GM21619 (cell line): ENCODE data around the gene ATP8B1.
"Not testable (repeated sequence)": the region's sequence is repeated elsewhere in the genome, so short reads cannot be mapped to it uniquely, and the experiment has no call there.

ENCODE experiments used
- ATAC-seq: cut with Tn5 transposase; IDR thresholded peaks from one replicate; pipeline ENCODE4 v1.9.1; 2021; ENCODE audit not compliant: unreplicated experiment

ATP8B1 gene

DNA sequence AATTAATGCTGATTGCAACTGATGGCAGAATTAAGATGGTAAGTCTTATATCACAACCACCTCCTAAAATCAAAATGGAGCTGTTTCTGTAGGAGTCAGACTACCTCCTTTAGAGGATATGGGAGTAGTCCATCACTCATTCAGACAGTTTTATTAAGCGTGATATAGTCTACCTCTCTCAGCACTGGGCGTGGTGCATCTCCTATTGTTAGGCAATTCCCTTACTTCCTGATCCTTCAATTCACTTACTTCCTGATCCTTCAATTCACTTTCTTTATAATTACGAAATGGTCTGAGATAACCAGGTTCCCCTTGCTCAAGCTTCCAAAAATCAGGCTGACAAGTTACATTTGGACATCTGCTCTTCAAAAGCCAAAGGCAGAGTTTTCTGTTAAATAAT lies 31.9 kb downstream of the ATP8B1 start:
- ATAC-seq, result no peak

DNA sequence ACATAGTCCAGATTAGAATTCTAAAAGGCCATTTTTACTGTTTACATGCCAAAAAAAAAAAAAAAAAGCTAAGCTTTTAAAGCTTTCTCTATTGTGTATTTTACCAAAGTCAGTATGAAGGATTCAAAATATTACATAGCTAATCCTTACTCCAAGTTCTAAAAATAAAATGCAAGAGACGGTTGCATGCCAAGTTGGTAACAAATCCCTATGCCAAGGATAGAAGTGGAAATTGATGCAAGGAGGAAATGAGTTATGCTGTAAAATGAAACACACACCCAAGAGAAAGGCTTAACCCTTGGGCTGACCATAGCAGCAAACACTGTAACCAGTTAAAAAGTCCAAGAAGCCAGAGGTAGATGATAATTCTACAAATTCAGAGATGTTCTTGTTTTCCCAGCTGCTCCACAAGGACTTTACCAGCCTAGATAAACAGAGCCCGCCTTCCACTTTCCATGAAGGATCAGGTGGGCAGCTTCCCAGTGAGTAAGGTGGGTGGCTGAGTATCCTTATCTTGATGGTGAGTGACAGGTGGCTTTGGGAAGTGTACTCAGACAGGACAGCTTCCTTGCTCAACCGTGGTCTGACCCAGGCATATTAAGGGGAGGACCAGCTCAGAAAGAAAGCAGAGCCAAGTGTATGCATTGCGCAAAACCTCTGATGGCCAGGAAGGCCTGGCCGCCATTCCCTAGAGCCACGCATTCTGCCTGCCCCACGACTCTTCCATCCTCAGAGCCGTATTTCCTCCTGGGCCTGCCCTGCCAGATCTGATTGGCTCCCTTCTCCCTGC lies 34.4 kb downstream of the ATP8B1 start:
- ATAC-seq, result no peak

DNA sequence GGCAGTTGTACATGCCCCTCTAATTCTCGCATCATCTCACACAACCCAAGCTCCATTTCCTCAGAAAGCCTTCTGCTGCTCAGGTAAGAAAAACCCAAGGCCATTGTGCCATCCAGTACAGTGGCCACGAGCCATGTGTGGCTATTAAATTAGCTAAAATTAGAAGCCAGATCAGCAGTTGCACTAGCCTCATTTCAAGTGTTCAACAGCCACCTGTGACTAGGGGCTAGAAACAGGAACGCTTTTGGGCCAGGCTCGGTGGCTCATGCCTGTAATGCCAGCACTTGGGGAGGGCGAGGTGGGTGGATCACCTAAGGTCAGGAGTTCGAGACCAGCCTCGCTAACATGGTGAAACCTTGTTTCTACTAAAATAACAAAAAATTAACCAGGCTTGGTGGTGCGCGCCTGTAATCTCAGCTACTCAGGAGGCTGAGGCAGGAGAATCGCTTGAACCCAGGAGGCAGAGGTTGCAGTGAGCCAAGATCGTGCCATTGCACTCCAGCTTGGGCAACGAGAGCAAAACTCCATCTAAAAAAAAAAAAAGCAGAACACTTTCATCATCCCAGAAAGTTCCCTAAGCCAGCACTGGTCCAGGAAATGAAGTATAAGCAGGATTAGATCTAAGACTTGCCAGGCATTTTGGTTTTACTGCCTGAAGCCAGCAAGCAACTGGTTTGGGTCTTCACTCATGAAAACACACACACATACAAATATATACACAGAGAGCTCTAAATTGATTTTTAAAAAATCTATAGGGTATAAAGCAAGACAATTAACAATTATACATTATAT lies 35.7 kb downstream of the ATP8B1 start:
- no peak for ATAC-seq

DNA sequence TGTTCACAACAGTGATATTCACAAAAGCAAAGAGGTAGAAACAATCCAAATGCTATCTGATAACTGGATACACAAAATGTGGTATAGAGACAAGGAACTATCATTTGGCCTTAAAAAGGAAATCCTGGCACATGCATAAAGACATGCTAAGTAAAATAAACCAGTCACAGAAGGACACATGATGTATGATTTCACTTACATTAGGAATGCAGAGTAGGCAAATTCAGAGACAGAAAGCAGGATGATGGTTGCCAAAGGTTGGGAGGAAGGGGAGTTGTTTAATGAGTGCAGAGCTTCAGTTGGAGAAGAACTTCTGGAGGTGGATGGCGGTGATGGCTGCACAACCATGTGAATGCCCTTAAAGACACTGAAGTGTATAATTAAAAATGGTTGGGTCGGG lies 38.1 kb downstream of the ATP8B1 start:
- no peak for ATAC-seq

DNA sequence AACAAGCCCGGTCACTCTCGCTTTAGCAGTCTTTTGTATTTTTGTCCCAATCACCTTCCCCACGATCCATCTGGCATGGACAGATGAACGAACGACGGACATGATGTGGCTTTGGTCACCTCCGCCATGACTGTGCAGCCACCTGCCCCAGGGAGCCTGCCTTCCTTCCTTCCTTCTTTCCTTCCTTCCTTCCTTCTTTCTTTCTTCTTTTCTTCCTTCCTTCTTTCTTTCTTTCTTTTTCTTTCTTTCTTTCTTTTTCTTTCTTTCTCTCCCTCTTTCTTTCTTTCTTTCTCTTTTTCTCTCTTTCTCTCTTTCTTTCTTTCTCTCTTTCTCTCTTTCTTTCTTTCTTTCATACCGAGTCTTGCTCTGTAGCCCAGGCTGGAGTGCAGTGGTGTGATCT lies 39.0 kb downstream of the ATP8B1 start:
- ATAC-seq, result no peak

DNA sequence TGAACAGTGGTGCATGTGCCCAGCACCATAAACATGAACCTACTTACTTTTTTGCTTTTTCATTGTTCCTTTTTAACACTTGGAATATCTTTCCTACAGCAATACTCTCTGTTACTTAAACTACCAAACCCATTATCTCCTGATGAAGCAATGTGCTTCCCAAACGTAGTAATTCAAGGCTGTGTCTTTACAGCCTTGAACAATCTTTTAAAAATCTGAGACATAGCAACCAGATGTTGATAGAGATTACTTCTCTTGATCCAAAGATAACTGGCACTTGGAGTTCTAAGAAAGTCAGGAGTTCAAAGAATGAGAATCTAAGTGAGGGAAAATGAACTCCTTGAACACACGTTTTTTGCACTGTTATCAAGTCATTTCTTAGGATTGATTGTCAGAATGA lies 40.4 kb downstream of the ATP8B1 start:
- no peak for ATAC-seq

DNA sequence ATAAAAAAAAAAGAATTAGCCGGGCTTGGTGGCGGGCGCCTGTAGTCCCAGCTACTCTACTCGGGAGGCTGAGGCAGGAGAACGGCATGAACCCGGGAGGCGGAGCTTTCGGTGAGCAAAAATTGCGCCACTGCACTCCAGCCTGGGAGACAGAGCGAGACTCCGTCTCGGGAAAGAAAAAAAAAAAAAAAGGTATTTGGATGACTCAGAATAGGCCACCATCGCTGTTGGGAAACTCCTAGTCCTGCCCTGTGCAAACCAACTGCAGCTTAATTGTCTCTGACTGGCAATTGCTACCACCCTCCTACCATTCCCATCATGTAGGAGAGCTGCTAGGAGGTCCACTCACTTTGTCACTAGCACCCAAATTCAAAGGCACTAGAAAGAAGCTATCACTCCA lies 43.5 kb downstream of the ATP8B1 start:
- no peak for ATAC-seq

DNA sequence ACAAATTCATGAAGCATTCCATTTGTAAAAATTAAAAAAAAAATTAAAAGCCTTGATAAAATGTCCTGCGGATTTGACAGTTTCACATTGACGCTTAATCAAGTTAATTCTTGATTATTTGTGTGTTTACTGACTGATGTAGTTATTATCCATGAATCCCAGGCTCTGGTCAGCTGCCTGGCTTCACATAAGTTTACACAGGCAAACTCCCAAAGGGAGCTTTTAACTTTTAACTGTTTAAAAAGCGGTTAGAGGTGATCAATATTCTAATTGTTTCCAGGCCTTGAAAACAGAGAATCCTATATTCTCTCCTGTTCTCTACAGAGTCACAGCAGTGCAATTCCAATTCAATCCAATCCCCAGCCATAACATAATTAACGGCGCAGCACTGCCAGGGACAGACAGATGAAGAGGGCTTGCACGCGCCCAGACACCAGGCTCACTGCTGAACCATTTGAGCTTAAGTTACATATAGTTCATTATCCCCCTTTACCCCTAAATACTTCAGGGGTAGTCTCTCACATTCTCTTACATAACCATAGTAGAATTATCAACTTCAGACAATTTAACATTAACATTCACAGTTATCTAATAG lies 47.5 kb downstream of the ATP8B1 start:
- no peak for ATAC-seq

DNA sequence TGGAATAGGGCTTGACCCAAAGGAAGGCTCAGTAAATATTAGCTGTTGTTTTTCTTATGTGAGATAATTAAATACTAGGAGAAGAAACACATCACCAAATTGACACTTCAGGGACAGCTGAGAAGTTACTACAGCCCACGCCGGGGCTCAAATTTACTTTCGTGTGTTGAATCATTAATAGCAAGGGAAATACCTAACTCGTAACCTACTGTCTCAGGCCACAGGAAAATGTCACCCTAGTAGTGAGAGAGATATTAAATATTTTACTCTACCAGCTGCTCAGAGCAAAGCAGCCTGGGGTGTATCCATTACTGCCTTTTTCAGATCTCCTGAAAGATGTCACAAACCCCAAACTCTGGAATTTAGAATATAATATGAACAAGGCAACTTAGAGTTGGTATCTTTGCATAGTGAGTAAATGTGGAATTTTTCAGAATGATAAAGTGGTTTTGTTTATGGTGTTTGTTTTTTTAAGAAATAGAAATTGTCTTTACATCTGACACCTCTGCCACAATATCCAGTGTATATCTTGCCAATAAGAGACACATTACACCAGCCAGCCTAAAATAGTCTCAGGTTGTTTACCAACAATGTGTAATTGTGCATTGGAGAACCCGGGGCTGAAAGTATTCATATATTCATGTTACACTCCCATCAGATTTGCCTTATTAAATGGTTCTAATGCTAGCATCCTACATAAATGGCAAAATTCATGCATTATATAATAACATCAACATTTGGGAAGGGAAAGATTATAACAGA lies 48.4 kb downstream of the ATP8B1 start:
- ATAC-seq, result peak; percentile 94

DNA sequence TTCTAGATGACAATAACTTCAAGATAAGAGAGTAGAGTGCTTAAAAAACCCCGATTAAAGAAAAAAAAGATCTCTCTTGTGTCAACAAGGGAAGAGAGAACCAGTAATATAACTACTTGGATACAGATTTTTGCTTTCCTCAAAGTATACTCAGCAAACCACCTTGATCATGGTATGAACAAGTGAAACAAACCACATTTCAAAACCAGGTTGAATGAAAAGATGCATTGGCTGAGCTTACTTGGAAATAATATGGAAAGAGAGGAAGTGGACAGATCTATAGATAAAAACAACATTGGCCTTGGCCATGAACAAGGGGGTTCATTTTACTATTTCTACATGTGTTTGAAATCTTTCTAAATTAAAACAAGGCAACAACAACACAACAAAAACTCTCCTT lies 50.1 kb downstream of the ATP8B1 start:
- ATAC-seq, result no peak

DNA sequence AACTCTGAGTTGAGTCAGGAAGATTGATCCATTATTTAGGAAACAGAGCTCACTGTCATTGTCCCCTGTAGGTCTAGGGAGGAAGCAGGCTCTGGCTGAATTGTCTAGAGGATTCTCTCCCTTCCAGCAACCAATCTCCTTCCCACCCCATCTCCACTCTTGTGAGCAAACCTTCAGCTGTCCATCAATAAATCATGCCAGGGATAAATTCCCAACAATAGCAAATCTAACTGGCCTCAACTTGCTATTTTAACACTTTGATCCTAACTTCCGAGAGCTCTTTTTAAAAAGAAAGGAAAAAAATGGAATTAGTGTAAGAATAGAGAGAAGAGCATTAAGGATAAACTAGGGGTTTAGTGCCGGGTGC lies 53.5 kb downstream of the ATP8B1 start:
- no peak for ATAC-seq

DNA sequence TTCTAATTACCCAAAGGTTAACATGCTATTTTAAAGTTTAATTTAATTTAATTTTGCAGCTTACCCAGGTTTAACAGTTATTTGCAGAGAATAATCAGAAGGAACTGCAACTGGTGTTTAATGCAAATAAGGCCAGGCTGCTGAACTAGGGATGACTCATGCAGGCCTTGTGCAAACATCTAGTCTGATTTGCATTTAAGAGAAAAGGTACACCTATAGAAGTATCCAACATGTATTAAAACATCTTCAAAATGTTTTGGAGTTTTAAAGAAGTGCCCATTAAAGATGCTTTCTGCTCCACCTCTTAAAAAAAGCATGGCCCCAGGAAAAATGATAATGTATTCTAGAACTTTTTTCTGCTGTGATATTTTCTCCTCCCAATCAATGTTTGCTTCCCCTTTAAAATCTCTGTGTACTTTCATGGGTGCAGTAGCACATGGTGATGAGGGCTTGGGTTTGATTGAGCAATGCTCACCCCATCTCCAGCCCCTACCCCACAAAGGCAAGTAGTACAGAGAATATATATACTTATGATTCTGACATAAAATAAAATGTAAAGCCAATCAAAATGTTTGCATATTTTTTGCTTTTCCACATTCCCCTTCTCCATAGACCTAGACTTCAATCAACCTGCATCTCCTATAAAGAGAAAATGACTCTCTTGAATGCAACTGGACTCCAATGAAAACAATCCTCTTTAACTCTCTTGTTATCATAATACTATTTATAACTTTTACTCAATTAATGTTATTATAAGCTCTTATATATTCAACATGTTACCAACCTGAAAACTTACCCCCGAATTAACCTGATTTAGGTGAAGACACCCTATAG lies 54.1 kb downstream of the ATP8B1 start:
- peak; percentile 92 for ATAC-seq

DNA sequence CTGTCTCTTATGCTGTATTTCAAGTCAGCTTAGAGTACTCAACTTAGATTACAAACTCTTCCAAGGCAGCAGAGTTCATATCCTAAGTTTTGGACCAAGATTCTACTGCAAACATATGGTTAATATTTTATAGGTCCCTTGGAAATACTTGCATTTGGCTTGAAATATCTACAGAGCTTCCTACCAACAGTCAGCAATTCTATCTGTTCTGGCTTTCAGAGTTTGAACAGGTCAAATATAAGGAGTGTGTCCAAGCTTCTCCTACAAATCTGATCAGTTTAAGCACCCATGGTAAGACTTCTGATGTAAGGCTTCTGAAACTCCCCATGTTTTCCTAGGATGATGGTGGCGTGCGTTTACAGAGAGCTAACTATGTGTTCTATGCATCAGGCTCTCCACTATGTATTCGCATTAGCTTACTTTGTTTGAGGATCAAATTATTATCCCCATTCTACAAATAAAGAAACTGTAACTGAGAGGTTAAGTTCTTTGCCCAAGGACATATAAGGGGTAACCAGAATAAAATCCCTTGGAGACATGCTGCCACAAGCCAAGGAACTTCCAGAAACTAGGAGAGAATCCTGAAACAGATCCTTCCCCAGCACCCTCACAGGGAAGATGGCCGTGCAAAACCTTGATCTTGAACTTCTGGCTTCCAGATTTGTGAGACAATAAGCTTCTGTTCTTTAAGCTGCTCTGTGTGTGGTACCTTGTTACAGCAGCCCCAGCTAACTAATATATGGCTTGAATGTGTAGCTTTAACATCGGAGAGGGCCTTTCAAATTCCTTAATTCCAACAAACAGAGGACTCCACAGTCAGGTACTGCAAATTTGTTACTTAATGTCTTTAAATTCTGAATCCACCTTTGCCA lies 55.1 kb downstream of the ATP8B1 start:
- peak; percentile 10 for ATAC-seq

DNA sequence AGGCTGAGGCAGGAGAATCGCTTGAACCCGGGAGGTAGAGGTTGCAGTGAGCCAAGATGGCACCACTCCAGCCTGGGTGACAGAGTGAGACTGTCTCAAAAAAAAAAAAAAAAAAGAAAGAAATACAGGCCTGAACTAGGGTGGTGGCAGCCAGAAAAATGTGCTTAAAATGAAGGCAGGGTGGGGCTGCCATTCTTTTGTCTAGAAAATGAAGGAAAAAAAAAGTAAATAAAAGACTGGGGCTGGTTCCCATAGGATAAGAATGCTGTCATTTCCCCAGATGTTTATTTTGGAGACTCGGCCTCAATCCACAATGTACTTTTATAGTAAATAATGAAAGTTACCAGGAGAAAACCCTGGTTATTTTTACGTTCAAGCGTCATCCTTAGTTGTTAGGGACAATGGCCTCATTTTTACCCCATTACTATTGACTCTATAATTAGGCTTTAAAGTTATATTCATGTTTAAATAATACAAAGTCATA lies 58.9 kb downstream of the ATP8B1 start:
- ATAC-seq, result no peak

DNA sequence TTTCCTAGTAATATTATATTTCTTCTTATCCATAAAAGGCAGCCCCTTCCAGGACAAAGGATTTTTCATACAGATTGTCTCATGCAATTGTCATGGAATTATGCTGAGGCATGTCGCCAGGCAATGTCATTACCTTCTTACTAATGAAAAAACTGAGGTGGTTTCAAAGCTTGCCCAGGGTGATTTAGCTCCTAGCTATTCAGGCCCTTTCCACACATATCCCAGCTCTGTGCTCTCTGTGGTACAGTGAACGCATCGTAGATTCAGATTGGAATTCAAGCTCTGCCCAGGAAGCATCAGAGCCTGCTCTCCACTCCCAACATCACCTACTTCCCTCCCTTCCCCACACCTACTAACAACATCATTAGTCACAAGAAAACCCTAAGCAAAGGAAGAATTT lies 60.1 kb downstream of the ATP8B1 start:
- ATAC-seq, result no peak

DNA sequence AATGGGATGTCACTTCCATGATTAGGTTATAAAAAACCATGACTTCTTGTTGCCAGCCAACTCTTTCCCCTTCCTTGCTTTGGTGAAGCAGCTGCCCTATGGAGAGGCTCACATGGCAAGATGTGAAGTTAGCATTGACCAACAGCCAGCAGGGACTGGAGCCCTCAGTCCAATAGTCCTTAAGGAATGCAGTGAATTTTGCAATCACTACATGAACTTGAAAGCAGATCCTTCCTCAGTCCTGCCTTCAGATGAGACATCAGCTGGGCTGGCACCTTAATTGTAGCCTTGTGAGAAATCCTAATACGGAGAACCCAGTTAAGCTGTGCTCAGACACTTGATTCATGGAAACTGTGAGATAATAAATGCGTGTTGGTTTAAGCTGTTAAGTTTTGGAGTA lies 61.8 kb downstream of the ATP8B1 start:
- no peak for ATAC-seq

DNA sequence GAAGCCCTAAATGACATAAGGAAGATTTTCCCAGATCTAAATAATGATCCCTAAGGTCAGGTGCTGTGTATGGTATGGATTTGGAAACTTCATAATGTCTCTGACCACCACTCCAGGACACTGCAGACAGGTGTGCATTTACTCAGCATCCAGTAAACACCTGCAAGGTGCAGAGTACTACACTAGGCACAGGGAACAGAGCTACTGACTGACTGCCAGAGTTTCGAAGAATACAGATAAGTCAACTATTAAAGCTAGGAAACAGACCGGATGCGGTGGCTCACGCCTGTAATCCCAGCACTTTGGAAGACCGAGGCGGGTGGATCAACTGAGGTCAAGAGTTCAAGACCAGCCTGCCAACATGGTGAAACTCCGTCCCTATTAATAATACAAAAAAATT lies 65.0 kb downstream of the ATP8B1 start:
- ATAC-seq, result no peak

DNA sequence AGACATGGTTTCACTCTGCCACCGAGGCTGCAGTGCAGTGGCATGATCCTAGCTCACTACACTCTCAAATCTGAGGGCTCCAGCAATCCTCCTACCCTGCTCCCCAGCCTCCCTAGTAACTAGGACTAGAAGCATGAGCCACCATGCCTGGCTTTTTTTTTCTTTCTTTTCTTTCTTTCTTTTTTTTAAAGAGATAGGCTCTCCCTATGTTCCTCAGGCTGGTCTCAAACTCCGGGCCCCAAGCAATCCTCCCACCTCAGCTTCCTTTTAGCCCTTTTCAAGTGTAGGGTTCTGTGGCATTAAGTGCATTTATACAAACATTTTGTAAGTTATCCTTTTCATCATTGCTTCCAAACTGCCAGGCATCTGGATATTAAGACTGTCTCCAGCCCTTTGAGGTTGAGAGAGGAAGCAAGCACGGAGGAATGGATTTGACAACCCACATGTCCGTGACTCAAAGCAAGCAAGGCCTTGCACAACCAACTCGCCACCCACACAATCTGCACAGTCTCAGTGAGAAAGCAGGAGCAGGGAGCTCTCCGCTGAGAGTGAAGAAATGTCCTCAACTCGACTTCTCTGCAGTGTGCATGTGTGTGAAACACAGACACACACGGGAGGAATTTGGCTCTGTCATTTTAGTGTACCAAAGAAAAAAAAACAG lies 65.6 kb downstream of the ATP8B1 start:
- no peak for ATAC-seq

DNA sequence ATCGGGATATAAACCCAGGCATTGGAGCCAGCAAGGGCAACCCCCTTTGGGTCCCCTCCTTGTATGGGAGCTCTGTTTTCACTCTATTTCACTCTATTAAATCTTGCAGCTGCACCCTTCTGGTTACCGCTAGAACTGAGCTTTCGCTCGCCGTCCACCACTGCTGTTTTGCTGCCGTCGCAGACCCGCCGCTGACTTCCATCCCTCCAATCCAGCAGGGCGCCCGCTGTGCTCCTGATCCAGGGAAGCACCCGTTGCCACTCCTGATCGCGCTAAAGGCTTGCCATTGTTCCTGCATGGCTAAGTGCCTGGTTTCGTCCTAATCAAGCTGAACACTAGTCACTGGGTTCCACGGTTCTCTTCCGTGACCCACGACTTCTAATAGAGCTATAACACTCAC lies 68.1 kb downstream of the ATP8B1 start:
- not testable (repeated sequence) for ATAC-seq
